Right lobe of liver (tissue), 4 donors: Measurements from ENCODE around the gene NF1.

Source experiments
- CTCF ChIP-seq, 4 donors: fragments of 200-600 bp in 3 of 4; fragments of 450-650 bp in 1 of 4; IDR thresholded peaks; one replicate each; pipeline versions ENCODE4 v1.5.1 to v1.8.0; 2016 to 2022; ENCODE audit warnings: antibody characterized with exemption in 4 of 4, mild to moderate bottlenecking in 2 of 4
- POLR2A ChIP-seq: fragments of 450-650 bp; IDR thresholded peaks from one replicate; pipeline ENCODE4 v1.6.1; 2017; ENCODE audit warnings: antibody characterized with exemption, mild to moderate bottlenecking
- donor health status: DM: no; HTN: no; CAD: no.
- donor health status: DM: no; HTN: no; CAD: no.
- donor health status: DM: no; HTN: yes; CAD: no.

GRCh38 chr17:31388351-31388750 lies 293.6 kb downstream of the NF1 start:
- TF ChIP-seq CTCF (IDR thresholded peaks at IDR 0.05): no peak
- no peak for TF ChIP-seq POLR2A
